Epithelial cell of prostate (primary cell): ENCODE measurements around the gene CREBBP.

Experiments
- DNase-seq: peaks from one replicate; pipeline ENCODE4 v3.0.0-alpha.2; 2011; ENCODE audit warnings: low read depth, low spot score
- H3K27ac ChIP-seq: fragments of 450-650 bp; 2 replicates; pipeline ENCODE4 v1.5.1; 2017; ENCODE audit warnings: mild to moderate bottlenecking

Gene CREBBP

DNA sequence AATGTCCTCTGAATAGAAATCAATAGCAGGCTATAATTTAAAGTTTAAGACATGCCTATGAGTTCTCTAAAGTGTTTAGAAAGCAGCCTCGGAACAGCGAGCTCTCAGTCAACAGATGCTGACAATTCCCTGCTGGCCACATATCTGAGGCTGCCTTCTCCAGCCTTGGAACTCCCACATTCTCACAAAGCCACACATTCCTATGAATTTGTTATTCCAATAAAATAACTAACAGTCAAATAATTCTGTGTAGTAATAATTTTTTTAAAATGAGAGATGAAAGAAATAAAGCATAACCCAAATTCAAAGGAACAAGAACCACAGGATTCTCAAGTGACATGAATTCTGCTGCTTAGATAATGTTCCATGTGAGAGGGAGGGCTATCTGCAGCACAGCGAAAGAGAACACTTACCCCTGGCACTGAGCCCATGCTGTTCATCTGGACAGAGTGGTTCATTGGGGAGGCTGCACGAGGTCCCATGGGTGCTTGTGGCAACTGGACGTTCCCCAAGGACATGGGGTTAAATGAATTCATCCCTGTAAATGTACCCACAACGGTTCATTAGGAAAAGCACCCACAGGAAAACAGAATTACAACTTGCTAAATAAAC lies 106.3 kb downstream of the CREBBP start:
- DNase-seq: no peak
- no peak overlapping the region for H3K27ac ChIP-seq

DNA sequence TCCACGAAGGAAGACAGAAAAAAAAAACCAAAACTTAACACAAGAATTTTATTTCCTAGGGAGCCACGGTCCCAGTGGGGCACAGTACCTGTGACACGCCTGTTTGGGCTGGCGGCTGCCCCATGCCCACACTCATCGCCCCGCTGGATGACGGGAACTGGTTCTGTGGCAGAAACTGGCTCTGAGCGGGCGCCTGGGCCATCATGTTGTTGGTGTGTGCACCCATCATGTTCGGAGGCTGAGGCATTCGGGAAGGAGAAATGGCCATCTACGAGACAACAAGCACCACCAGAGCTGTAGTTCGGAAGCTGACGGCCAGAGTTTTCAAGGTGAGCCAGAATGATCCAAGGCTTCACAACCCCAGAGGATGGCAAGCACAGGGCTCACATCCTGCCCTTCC lies 106.8 kb downstream of the CREBBP start:
- H3K27ac ChIP-seq: no peak overlapping the region

DNA sequence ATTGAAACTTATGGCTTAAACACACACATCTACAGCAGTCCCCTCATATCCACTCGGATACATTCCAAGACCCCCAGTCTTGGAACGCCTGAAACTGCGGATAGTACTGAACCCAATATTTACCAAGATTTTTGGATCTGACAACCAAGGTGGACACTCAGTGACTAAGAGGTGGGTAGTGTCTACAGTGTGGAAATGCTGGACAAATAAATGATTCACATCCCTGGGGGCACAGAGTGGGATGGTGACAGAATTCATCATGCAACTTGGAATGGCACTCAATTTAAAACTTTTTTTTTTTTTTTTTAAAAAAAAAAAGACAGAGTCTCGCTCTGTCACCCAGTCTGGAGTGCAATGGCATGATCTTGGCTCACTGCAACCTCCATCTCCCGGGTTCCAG lies 109.0 kb downstream of the CREBBP start:
- DNase-seq: no peak

More for the DNA sequence above, 106.8 kb downstream of the CREBBP start:
- no peak for DNase-seq

DNA sequence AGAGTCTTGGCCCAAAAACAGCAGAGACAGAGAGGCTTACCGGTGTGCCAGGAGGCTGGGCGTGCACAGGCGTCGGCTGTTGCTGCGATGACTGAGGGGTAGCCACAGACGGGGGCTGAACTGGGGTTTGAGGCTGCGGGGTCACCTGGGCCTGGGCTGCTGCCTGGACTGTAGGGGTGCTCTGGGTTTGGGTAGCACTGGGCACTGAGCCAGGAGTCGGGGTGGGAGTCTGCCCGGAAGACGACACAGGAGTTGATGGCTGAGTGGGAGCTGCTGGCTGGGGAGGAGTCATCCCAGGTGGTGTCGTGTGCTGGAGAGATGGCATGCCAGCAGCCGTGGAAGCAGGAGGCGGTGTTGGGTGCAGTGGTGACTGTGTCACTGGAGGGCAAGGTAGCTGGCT lies 110.0 kb downstream of the CREBBP start:
- no peak for DNase-seq
- H3K27ac ChIP-seq: no peak overlapping the region

More for the DNA sequence above, 109.0 kb downstream of the CREBBP start:
- H3K27ac ChIP-seq: no peak overlapping the region

DNA sequence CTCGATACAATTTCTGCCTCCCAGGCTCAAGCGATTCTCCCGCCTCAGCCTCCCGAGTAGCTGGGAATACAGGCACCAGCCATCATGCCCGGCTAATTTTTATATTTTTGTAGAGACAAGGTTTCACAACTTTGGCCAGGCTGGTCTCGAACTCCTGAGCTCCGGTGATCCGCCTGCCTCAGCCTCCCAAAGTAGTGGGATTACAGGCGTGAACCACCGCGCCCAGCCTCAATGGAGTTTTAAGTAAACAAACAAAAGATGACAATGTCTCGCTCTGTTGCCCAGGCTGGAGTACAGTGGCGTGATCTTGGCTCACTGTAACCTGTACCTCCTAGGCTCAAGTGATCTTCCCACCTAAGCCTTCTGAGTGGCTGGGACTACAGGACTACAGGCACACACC lies 110.6 kb downstream of the CREBBP start:
- no peak overlapping the region for H3K27ac ChIP-seq
- no peak for DNase-seq

DNA sequence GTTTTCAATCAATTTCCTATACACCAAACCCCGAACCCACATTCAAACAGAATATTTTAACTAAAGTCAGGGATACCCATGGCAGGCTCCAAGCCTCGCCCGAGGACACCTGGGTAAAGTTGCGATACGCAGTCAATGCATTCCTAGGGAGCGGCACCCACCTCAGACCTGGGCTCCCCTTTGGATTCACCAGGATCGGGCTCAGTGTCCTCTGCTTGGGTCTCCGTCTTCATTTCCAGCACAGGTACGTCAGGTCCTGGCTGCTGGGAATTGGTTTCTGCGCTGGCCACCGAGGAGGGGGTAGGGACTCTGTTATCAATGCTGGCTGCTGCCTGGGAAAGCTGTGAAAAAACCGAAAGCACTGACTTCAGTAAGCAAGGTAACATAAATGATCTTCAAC lies 111.5 kb downstream of the CREBBP start:
- DNase-seq: no peak
- H3K27ac ChIP-seq: no peak overlapping the region

DNA sequence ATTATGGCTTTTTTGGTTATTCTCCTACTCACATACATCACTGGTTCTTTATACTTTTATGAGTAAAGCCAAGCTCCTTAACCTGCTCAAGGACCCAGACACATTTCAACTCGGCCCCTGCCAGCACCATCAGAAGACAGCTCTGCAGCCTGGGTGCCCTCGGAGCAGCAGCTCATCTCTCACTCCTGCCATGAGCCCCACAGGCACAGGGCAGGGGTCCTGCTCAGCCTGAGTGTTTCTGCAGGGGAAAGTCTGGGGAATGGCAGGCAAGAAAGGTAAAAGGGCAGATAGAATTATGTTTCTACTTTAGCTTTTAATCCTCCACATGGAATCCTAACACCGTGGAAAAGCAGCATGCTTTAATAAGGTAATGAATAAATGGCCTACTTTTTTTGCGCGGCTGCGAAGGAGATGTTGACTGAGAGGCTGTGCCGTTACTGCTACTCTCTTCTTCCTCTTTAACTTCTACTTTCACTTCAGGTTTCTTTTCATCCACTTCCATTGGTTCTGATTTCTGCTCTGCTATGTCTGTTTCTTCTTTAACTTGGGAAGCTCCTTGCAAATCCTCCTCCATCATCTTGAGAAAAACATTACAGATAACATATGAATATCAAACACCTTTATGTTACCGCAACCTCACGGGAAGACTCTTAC lies 113.1 kb downstream of the CREBBP start:
- DNase-seq: no peak
- H3K27ac ChIP-seq: no peak overlapping the region

DNA sequence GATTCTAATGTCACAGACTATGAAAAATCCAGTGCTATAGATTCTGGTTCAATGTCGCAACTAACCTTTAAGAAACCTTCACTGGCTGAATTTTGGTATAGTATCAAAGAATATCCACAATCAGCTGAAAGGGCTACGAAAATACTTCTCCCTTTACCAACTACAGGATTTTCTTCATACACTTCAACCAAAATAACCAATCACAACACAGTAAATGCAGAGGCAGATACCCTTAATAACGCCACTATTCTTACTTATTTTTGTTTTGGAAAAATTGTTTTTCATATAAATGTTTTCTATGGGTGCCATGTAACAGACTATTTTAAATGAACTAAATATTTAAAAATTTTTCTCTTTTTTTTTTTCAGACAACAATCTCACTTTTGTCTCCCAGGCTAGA lies 114.3 kb downstream of the CREBBP start:
- no peak overlapping the region for H3K27ac ChIP-seq
- no peak for DNase-seq

DNA sequence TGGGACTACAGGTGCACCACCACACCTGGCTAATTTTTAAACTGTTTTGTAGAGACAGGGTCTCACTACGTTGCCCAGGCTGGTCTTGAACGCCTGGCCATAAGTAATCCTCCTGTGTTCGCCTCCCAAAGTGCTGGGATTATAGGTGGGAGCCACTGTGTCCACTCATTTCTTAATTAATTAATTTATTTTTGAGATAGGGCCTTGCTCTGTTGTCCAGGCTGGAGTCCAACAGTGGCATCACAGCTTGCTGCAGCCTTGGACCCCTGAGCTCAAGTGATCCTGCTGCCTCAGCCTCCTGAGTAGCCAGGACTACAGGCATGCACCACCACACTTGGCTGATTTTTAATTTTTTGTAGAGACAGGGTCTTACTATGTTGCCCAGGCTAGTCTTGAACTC lies 116.1 kb downstream of the CREBBP start:
- DNase-seq: no peak

DNA sequence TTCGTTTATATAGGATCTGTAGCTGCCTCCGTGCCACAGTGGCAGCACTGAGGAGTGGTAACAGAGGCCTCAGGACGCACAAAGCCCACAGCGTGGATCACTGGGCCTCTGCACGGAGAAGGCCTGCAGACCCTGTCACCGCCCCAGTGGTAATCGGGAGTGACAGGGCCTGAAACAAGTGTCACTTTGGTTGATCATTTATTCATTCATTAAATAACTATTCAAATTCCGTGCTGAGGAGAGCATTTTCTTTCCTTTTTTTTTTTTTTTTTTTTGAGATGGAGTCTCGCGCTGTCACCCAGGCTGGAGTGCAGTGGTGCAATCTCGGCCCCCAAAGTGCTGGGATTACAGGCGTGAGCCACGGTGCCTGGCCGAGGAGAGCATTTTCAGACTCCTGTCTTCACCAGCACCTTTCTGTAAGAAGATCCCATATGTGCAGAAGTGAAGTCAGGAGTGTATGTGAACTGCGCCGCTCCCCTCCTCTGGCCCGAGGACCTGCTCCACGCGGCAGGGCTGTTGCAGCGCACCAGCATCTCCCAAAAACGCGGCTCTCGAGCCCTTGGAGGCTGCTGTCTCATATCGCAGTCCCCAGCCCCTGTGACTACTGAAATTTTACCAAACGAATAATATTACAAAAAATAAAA lies 118.3 kb downstream of the CREBBP start:
- no peak for DNase-seq
- H3K27ac ChIP-seq: no peak overlapping the region

More for the DNA sequence above, 116.1 kb downstream of the CREBBP start:
- H3K27ac ChIP-seq: no peak overlapping the region

DNA sequence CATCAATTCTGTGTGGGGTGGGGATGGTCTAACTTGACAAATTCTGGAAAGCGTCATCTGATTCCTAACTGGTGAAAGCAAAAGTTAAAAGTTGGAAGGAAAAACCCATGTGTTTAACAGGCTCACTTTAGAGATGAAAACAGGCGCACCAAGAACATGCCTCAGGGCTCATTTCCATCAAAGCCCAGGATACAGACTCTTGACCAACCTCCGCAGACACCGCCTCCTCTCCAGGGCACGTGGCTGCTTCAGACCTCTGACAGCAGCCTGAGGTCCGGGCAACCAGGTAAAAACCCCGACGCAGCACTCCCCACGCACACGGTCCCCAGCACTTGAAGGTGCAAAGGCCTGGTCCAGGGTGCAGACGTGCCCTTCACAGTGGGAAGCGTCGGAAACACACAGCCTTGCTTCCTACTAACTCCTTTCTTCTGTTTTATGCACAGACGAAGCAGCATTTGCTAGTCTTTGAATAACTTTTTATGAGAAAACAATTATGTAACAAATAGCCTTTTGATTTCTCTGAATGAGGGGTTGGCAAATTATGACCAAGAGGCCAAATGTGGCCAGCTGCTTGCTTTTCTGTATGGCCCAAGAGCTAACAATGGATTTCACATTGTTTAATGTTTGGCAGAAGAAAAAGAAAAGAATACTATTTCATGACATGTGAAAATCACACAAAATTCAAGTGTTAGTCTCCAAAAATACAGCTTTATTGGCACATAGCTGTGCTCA lies 119.0 kb downstream of the CREBBP start:
- H3K27ac ChIP-seq: no peak overlapping the region

DNA sequence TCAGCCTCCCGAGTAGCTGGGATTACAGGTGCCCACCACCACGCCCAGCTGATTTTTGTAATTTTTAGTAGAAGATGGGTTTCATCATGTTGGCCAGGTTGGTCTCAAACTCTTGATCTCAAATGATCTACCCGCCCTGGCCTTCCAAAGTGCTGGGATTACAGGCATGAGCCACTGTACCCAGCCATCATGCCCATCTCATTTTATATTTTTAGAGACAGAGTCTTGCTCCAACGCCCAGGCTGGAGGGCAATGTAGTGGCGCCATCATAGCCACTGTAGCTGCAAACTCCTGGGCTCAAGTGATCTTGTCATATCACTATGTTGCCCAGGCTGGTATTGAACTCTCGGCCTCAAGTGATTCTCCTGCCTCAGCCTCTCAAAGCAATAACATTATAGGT lies 120.0 kb downstream of the CREBBP start:
- DNase-seq: no peak
- H3K27ac ChIP-seq: no peak overlapping the region

More for the DNA sequence above, 119.0 kb downstream of the CREBBP start:
- no peak for DNase-seq

DNA sequence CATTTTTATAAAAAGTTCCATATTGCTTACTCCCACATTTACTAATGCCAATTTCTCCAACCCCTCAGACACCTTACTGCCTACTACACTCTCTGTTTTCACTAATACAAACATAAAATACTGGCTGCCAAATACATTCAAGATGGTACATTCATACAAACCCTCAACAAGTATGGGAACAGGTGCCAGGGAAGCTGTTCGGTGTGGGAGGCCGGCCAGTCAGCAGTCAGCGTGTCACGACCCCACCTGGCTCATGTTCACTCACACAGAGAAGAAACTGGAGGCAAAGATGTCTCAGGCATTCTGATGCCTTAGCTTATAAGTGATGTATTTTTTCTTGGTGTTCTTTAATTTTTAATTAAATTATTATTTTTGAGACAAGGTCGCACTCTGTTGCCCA lies 120.8 kb downstream of the CREBBP start:
- no peak for DNase-seq
- no peak overlapping the region for H3K27ac ChIP-seq

DNA sequence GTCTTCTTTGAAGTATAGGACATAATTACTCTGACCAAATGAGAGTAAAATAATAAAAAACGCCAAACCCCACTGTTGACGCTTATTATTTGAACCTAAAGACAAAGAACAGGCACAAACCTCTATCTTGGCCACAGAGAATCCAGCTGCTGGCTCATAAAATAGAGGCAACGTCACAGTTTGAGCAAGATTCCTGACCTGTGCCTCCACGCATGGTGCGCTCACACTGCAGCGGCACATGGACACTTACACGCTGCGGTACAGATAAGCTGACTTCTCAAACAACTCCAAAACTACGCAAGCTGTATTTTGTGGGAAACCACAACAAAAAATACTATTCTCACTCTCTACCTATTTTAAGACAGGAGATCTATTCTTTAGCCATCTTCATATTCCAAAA lies 124.4 kb downstream of the CREBBP start:
- DNase-seq: no peak
- H3K27ac ChIP-seq: no peak overlapping the region

DNA sequence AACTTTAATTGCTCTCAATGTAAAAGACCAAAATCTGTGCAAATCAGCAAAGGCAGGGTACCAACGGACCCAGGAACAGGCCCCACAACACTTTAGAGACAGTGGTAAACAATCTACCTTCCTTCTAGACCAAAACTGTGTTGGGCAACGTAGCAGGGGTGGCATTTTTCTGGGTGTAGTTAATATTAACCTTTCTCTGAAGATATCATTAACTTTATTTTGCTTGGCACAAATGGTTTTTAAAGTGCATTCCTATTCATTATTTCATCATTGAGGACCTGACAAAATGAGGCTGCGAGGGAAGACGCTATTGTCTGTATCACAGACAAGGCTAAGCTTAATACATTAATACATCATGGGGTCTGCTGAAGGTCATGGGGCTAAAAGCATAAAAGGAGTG lies 125.3 kb downstream of the CREBBP start:
- H3K27ac ChIP-seq: no peak overlapping the region

DNA sequence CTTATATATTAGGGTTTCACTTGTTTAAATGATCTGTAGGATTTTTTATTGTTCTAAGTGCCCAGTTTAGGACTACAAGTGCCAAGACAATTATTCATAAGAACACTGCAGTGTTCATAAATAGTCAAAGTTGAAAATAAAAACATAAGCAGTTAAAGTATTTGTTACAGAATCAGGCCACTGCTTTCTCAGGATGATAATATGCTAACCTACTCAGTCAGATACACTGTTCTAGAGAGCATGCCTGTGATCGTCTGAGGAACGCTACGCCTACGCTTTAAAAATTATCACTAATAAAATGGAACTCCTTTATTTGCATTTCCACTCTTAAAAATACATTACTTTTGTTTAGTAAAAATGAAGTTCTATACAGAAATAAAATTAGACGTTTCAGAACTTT lies 125.7 kb downstream of the CREBBP start:
- H3K27ac ChIP-seq: no peak overlapping the region
- no peak for DNase-seq

More for the DNA sequence above, 125.3 kb downstream of the CREBBP start:
- DNase-seq: no peak

DNA sequence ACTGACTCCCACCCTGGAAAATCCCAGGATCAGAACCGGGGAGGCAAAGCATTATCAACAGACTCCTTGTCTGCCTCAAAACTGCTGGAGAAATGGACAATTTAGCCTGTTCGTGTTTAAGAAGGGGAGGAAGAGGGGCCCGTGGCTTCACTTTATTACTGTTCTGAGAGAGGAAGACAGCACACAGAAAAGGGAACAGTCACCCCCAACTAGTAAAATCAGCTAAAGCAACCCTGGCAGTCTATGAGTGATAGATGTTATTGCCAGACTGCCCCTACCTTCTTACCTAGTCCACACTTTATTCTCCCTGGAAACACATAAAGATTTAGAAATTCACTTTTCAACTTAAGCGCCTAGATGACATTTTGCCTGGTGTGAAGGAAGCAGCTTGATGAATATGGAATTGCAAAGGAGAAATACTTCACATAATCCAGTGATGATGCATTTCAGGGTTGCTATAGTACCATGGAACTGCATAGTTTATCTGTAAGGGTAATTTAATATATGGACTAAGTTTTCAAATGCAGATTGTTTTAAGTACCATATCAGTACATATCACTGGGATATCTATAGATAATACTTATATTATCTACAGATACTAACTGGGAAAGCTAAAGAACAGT lies 126.3 kb downstream of the CREBBP start:
- no peak overlapping the region for H3K27ac ChIP-seq
- no peak for DNase-seq

DNA sequence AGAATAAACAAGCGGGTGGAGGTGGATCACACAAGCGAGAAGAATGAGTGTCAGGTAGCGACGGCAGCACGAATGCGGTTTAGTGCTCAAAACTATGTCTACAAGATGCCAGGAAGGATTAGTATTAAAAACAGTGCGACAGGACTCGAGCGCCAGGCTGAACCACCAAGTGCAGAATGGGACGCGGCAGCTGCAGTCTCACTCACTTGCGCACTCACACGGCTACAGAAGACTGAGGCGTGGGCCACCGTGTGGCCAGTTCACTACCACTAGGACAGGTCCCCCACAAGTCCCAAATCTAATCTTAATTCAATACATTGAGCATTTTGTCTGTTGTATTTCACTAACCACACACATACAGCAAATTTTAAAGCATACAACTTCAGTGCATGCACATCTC lies 127.5 kb downstream of the CREBBP start:
- no peak overlapping the region for H3K27ac ChIP-seq
- DNase-seq: no peak

DNA sequence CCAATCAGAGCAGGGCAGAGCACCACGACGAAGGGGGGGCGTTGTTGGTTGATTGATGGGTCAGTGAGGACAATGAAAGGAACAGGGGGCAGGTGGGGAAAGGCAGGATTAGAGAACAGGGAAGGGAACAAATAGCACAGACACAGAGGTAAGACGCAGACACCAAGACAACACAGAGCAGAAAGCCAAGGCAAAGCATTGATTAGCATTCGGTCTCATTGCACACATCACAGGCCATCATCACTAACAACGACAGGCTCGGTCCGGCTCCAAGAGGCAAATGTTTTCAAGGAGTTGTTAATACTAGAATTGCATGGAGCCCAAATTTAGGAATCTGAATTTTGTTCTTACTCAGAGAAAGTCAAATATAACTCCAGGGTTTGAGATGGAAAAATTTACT lies 128.6 kb downstream of the CREBBP start:
- H3K27ac ChIP-seq: no peak overlapping the region
- DNase-seq: no peak

DNA sequence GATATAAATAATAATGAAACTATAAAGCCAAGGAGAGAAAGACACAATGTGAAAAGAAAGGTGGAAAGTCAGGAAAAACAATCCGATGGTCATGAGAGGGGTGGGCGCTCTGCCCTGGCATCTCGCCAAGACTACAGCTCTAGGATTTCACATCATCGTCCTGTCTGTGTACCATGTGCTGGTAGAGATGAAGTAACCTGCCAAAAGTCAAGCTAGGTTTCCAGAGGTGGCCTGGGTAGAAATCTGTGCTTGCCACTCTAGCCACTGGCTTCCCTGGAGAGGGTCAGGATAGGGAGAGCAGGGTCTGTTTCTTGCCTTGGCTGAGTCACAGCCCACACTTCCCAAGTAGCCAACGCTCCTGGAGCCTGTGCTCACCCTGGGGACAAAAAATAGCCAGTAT lies 132.2 kb downstream of the CREBBP start:
- no peak for DNase-seq

More for the DNA sequence above, 132.2 kb downstream of the CREBBP start:
- H3K27ac ChIP-seq: no peak overlapping the region
